NCI-H226 (cell line): ENCODE measurements around the gene CCNL1.

ENCODE experiments used
- DNase-seq: peaks from one replicate; pipeline ENCODE4 v3.0.0-alpha.2; 2015

Gene CCNL1

DNA sequence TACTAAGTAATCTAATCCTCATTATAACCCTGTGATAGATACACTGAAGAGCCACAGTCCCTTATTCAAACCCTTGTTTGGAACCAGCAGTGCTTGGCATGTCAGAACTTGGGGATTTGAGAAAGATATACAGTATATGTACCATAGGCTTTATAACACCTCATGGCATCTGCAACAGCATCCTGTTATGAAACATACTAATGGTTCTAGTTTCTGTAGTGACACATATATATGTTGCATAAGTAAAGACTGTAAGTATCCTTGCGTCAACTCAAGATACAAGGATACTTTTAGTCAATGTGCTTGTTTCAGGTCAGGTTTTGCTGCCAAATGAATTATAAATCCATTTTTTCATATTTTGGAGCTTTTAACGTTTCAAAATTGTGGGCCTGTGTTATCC lies 58.5 kb downstream of the CCNL1 start:
- no peak for DNase-seq

DNA sequence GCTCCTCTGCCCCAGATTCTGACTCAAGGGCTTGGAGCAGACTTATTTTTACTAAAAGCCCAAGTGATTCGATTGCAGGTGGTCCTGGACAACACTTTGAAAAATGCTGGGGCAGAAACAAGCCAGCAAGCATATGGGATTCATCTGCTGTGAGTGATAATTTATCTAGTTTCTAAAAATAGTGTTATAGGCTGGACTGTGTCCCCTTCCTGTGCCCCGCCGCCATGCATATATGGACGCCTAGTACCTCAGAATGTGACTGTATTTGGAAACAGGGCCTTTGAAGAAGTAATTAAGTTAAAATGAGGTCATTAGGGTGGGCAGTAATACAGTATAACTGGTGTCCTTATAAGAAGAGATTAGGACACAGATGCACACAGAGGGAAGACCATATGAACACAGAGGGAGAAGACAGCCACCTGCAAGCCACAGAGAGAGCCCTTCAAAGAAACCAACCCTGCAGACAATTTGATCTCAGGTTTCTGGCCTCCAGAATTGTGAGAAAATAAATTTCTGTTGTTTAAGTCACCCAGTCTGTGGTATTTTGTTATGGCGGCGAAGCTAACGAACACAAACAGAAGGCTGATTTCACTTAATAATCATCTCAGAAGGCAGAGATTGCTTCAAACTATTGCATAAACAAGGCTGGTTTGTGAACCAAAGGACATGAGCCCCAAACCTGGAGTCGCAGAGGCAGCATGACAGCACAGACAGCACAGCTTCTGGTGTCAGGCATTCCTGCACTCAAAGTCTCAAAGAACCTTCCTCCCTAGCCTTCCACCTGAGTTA lies 59.1 kb downstream of the CCNL1 start:
- DNase-seq, result no peak

DNA sequence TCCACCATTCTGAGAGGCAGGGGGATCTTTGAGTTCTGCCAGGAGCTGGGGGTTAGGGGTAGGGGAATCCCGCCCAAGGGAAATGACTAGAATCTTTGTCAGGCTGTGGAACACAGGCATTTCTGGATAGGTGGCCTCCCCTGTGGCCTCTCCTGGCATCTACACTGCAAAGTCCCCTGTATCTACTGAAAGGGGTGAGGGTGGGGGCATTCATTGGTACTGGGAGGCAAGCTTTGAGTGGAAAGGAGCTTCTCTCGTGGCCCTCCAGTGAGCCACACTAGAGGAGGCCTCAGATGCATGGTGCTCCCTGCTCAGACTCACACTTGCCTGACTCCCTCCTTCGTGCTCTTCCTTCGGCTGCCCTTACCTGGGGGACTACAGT lies 59.9 kb downstream of the CCNL1 start:
- DNase-seq, result no peak

DNA sequence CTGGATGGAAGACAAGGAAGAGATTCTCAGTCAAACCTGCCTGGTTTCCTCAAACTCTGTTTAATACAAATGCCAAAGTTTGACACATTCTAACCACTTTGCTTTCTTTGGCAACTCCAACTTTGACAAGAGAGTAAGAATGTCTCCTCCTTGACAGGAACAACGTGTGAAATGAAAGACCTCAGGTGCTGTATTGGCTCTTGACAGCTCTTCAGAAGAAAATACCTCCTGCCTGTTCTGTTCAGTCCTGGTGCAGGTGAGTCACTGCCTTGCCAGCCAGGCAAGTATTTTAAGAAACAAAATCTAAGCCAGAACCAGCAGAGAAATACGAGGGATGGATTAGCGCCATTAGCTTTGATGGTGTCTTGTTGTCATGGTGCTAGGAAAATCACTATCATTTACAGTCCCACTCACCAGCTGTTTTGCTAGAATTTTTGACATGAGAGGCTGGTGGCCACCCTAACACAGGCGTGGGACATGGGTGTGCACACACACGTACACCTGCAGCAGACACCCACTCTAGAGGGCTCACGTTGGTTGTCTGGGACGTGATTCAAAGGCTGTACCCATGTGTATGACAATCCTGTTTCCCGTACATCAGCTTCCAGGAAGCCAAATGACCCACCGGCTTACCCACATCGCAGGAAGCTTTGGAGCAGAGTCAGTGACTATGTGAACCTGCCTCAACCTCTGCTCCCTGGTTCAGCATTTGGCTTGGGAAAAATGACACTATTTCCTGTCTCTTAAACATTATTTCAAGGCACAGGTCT lies 60.4 kb downstream of the CCNL1 start:
- no peak for DNase-seq

DNA sequence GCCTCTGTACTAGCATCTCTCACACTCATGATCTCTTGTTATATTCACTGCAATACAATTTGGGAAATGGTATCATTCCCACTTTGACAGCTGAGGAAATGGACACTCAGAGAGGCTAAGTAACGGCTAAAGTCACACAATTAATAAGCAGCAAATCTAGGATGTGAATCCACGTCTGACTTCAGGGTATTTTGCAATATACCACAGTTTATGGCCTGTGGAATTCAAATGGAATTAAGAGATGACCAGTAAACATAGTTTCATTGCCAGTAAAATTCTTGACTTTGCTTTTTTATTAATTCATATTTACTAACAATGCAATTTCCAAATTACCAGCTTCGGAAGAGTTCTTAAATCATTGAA lies 61.1 kb downstream of the CCNL1 start:
- DNase-seq, result no peak

DNA sequence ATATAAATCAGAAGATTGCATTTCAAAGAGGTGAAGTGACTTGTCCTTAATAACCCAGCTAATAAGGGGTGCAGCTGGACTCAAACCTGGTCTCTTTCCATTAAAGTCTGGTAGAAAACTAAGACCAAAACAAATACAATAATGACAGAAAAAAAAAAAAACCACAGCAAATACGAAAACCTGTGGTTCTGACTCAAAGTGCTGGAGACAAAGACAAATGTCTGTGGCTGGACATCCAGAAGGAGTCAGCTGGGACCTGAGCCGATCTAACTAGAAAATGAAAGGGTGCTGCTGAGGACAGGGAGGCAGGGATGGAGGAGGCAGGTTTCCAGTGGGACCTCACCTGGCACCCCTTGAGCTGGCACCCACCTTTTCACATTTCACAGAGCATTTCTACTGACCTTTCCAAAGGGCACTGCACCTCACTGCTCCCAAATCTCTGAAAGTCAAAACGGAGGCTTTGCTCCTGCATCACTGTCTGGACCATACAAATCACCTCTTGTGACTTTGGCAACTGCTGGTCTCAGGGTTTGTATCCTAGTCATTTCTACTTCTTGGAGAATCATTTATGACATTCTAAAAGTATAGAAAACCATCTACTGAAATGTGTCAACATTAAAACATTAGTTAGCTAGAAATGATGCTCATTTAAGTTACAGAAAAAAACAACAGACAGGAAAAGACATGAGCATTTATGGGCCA lies 61.7 kb downstream of the CCNL1 start:
- DNase-seq, result no peak
